K562 (cell line): Measurements from ENCODE around the gene PRRC2A. TPM values are rescaled to one million over a fixed set of nuclear protein-coding genes. Genes with fewer than 3 reads are reported as not detected.

Experiments used
- ATAC-seq: fragments of 200-7000 bp; cut with Tn5 transposase; 3 replicates; pipeline ENCODE4 v1.9.1; 2020; ENCODE audit warnings: moderate library complexity
- BruUV-seq: library from RNA; stranded (reverse); fragments of 400-500 nt; replicated peaks from 2 replicates; lab custom pipeline; 2021; lab: Mats Ljungman, UMichigan
- CTCF ChIA-PET: fragments of 300-600 bp; formaldehyde crosslinking; extraction: SDS; loops from one replicate; lab custom pipeline; 2021; ENCODE audit warnings: low intra/inter-chr PET ratio; lab: Yijun Ruan, JAX
- POLR2A ChIA-PET: fragments of 300-600, 350-650 bp; sonication (Branson Sonifier 250); formaldehyde crosslinking; extraction: SDS; loops from one replicate; lab custom pipeline; 2021; ENCODE audit warnings: antibody characterized with exemption, inconsistent platforms; lab: Yijun Ruan, JAX
- DNase-seq, 4 experiments: peaks; one replicate each; pipeline versions ENCODE4 v3.0.0 to v3.0.0-alpha.2; 2011 to 2018; ENCODE audit warnings: low spot score in 3 of 4, mixed read lengths in 3 of 4; ENCODE audit errors: extremely low read depth in 1 of 4
- FAIRE-seq: peaks from 2 replicates; lab custom pipeline; 2011; peaks lifted over from hg19 to GRCh38; lab: Jason Lieb, UNC
- H2AFZ ChIP-seq: 2 replicates; pipeline ENCODE4 v1.6.0; 2011; ENCODE audit warnings: low read depth, low read length, control low read depth, inconsistent platforms
- H3K27ac ChIP-seq: fragments of 200-600 bp; 3 replicates; pipeline ENCODE4 v1.8.0; 2011; ENCODE audit warnings: low read depth, mild to moderate bottlenecking, control low read depth, inconsistent platforms, low read length, moderate library complexity, mixed read lengths; ENCODE audit errors: extremely low read depth
- H3K27me3 ChIP-seq, 2 experiments: fragments of 300-600 bp in 1 of 2; 2 replicates in 1 of 2; 3 replicates in 1 of 2; pipeline versions ENCODE4 v1.6.0 to v1.8.0; 2011; ENCODE audit warnings: inconsistent platforms in 2 of 2, low read length in 2 of 2, mild to moderate bottlenecking in 1 of 2, mixed read lengths in 1 of 2, moderate library complexity in 1 of 2; ENCODE audit not compliant: control insufficient read depth in 2 of 2, insufficient read depth in 2 of 2
- H3K36me3 ChIP-seq: fragments of 300-600 bp; 3 replicates; pipeline ENCODE4 v1.8.0; 2011; ENCODE audit warnings: mild to moderate bottlenecking, low read length, inconsistent platforms; ENCODE audit not compliant: control insufficient read depth, insufficient read depth
- H3K4me1 ChIP-seq, 2 experiments: fragments of 200-600 bp in 1 of 2; replicated peaks in 1 of 2; 2 replicates in 1 of 2; 3 replicates in 1 of 2; pipeline versions ENCODE4 v1.5.1 to v1.8.0; 2011; ENCODE audit warnings: inconsistent platforms in 2 of 2, low read length in 2 of 2, mild to moderate bottlenecking in 1 of 2, mixed read lengths in 1 of 2, moderate library complexity in 1 of 2; ENCODE audit not compliant: control insufficient read depth in 2 of 2, insufficient read depth in 2 of 2
- H3K4me2 ChIP-seq: 2 replicates; pipeline ENCODE4 v1.6.1; 2011; ENCODE audit warnings: low read length, control low read depth, inconsistent platforms, mixed read lengths; ENCODE audit not compliant: insufficient read depth
- H3K4me3 ChIP-seq: fragments of 200-600 bp; sonication (generic), shearing (Covaris generic); 2 replicates; pipeline ENCODE4 v1.5.1; 2016; ENCODE audit warnings: control low read depth, inconsistent platforms
- H3K79me2 ChIP-seq: fragments of 200-600 bp; 3 replicates; pipeline ENCODE4 v1.8.0; 2011; ENCODE audit warnings: low read length, inconsistent platforms; ENCODE audit not compliant: control insufficient read depth, insufficient read depth
- H3K9ac ChIP-seq, 2 experiments: 2 replicates each; pipeline versions ENCODE4 v1.6.0 to v1.6.1; 2011; ENCODE audit warnings: low read depth in 2 of 2, low read length in 2 of 2, control low read depth in 1 of 2, inconsistent platforms in 1 of 2, mild to moderate bottlenecking in 1 of 2, mixed read lengths in 1 of 2; ENCODE audit not compliant: insufficient read depth in 1 of 2
- H3K9me1 ChIP-seq: one replicate; pipeline ENCODE4 v1.6.0; 2011; ENCODE audit warnings: inconsistent platforms, mild to moderate bottlenecking, low read length, moderate library complexity; ENCODE audit not compliant: control insufficient read depth, insufficient read depth
- H3K9me3 ChIP-seq: replicated peaks from 2 replicates; pipeline ENCODE4 v1.5.1; 2011; ENCODE audit warnings: low read depth, low read length, inconsistent platforms; ENCODE audit not compliant: control insufficient read depth, insufficient read depth
- H4K20me1 ChIP-seq: replicated peaks from 2 replicates; pipeline ENCODE4 v1.6.1; 2011; ENCODE audit warnings: low read length, inconsistent platforms, mixed read lengths; ENCODE audit not compliant: control insufficient read depth, insufficient read depth
- BRF1 ChIP-seq: IDR thresholded peaks from 3 replicates; pipeline ENCODE4 v1.6.1; 2011; ENCODE audit warnings: borderline replicate concordance, mild to moderate bottlenecking; ENCODE audit not compliant: insufficient read length; ENCODE audit errors: extremely low read depth
- FUS ChIP-seq: fragments of 200-400 bp; formaldehyde crosslinking; optimal IDR thresholded peaks from 2 replicates; pipeline ENCODE3; 2017; ENCODE audit warnings: low read depth, low read length
- HDGF ChIP-seq: fragments of 450-650 bp; IDR thresholded peaks from 2 replicates; pipeline ENCODE4 v1.6.1; 2016
- RCOR1 ChIP-seq, 2 experiments: IDR thresholded peaks; 2 replicates each; pipeline ENCODE4 v1.6.1; 2012; ENCODE audit warnings: low read depth in 2 of 2, low read length in 2 of 2, borderline replicate concordance in 1 of 2, improper control_type of control experiment in 1 of 2
- WGBS: fragments of 100-300 bp; shearing (Covaris generic); methylation state at CpG from one replicate; pipeline ENCODE4 v1.1.6; 2016; ENCODE audit warnings: low coverage, mixed read lengths; ENCODE audit not compliant: insufficient coverage; ENCODE audit errors: missing lambda C conversion rate; 5-methylcytosine and 5-hydroxymethylcytosine counted together
- in situ Hi-C: fragments of 300-500 bp; cut with MboI; formaldehyde crosslinking; loops from 4 replicates; pipeline ENCODE4 v1.15.0; 2018; ENCODE audit warnings: inconsistent platforms, mixed read lengths
- intact Hi-C: fragments of 100-400 bp; cut with micrococcal nuclease; formaldehyde crosslinking; loops from 2 replicates; pipeline ENCODE4 v1.14.2; 2022
- polyA plus RNA-seq, 8 experiments: library from polyadenylated mRNA; depleted of rRNA in 4 of 8; stranded (reverse) in 5 of 8; unstranded in 3 of 8; fragments of >200 nt; fragmentation: Nextera tagmentation in 2 of 8; fragmentation: Illumina TruSeq in 1 of 8; extraction: Ambion mirVana in 2 of 8; extraction: Trizol in 1 of 8; gene quantifications; 2 replicates each; pipeline versions ENCODE4 v1.2.1 to v1.2.3, GENCODE V29; 2011 to 2014; ENCODE audit warnings: inconsistent platforms in 1 of 8, missing spikeins in 1 of 8
- total RNA-seq, 7 experiments: library from RNA; depleted of rRNA in 6 of 7; stranded (reverse); fragments of >200 nt in 6 of 7; fragmentation: Illumina TruSeq in 2 of 7; extraction: Trizol in 2 of 7; gene quantifications; 2 replicates each; pipeline versions ENCODE4 v1.2.1 to v1.2.3, GENCODE V29; 2011 to 2021; ENCODE audit warnings: low replicate concordance in 1 of 7

The PRRC2A gene
- total and polyA plus RNA-seq, 9 of the 15 experiments (the other 6 are each of a cell fraction or from before 2014, with no cell fraction given) = 1.0 to 332 (median 63.0) TPM

DNA sequence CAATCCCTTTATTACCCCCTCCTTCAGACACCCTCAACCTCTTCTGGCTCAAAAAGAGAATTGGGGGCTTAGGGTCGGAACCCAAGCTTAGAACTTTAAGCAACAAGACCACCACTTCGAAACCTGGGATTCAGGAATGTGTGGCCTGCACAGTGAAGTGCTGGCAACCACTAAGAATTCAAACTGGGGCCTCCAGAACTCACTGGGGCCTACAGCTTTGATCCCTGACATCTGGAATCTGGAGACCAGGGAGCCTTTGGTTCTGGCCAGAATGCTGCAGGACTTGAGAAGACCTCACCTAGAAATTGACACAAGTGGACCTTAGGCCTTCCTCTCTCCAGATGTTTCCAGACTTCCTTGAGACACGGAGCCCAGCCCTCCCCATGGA is 42.9 kb upstream of the PRRC2A start (continued):
- TF ChIP-seq BRF1 = no peak

- in situ Hi-C loops (no loop called here), intact Hi-C loops (no loop called here)
- FAIRE-seq (no peak), ATAC-seq (no peak), DNase-seq (no peak)
- H3K9ac ChIP-seq = no peak overlapping the region
- no peak overlapping the region for H3K4me2 ChIP-seq
- H3K9me3 ChIP-seq = no peaks in the 10 kb centered on the region
- H3K4me1 ChIP-seq = peaks cover 0 to 30% of the 10 kb centered on the region in 2 experiments; a peak in 3 of 5 replicates
- no peaks in the 10 kb centered on the region for H3K79me2 ChIP-seq
- H3K4me3 ChIP-seq = no peak overlapping the region
- CTCF ChIA-PET = no interaction called here
- BruUV-seq = no TSS peak
- H3K27me3 ChIP-seq = no peaks in the 10 kb centered on the region
- POLR2A ChIA-PET = interaction anchor here (3.1 to 3.3 kb wide), 2 partner anchors 9 to 15 kb away, joined by 7 to 16 read pairs; no protein-coding TSS in a partner anchor
- no peaks in the 10 kb centered on the region for H3K9me1 ChIP-seq
- no peak overlapping the region for H3K27ac ChIP-seq
- TF ChIP-seq FUS (no peak), HDGF (no peak), RCOR1 (IDR thresholded peaks at IDR 0.05; ENCODE audit: borderline replicate concordance in 1 of 2, low read depth in 2 of 2, low read length in 2 of 2) (no peak)
- no peaks in the 10 kb centered on the region for H3K36me3 ChIP-seq
- no peaks in the 10 kb centered on the region for H4K20me1 ChIP-seq
- WGBS = 54% methylated on average over 12 of the region's 12 CpGs
- no peak overlapping the region for H2AFZ ChIP-seq
Observed at GRCh38 chr6:31578184-31579118, 42.1 kb upstream of the PRRC2A start.
